Tibial artery (tissue), 4 donors: Measurements from ENCODE around the gene GDF7.
A peak's percentile ranks its signal among the peaks of the same experiment; 100 is the strongest.

ENCODE experiments used
- DNase-seq, 2 donors: peaks; one replicate each; pipeline ENCODE4 v3.0.0-alpha.2; 2019
- H3K27ac ChIP-seq, 2 donors: fragments of 200-600 bp; sonication (generic) in 1 of 2; 1 replicate in 1 of 2; 2 replicates in 1 of 2; pipeline ENCODE4 v1.5.1; 2018 to 2019; ENCODE audit warnings: mild to moderate bottlenecking in 1 of 2
- H3K27me3 ChIP-seq, 2 donors: fragments of 200-600 bp; sonication (generic) in 1 of 2; one replicate each; pipeline versions ENCODE4 v1.5.1 to v1.6.0; 2016 to 2019
- H3K36me3 ChIP-seq, 3 donors: fragments of 200-600 bp; sonication (generic) in 2 of 3; one replicate each; pipeline ENCODE4 v1.5.1; 2016 to 2019; ENCODE audit warnings: mild to moderate bottlenecking in 2 of 3
- H3K4me1 ChIP-seq, 4 donors: fragments of 200-600 bp; sonication (generic) in 2 of 4; 1 replicate in 3 of 4; 2 replicates in 1 of 4; pipeline ENCODE4 v1.5.1; 2016 to 2019
- H3K4me3 ChIP-seq, 2 donors: fragments of 200-600 bp; sonication (generic) in 1 of 2; 1 replicate in 1 of 2; 2 replicates in 1 of 2; pipeline ENCODE4 v1.5.1; 2018 to 2019; ENCODE audit warnings: mild to moderate bottlenecking in 2 of 2
- H3K9me3 ChIP-seq, 3 donors: fragments of 200-600 bp; sonication (generic) in 1 of 3; one replicate each; pipeline ENCODE4 v1.5.1; 2016 to 2019
- CTCF ChIP-seq, 2 experiments: fragments of 200-600 bp in 1 of 2; fragments of 450-650 bp in 1 of 2; IDR thresholded peaks; one replicate each; pipeline ENCODE4 v1.5.1; 2017 to 2019; ENCODE audit warnings: antibody characterized with exemption in 2 of 2, mild to moderate bottlenecking in 1 of 2, moderate library complexity in 1 of 2
- intact Hi-C: fragments of 100-400 bp; cut with DNase I; formaldehyde crosslinking; loops from one replicate; pipeline ENCODE4 v1.15.0; 2023; ENCODE audit warnings: low total_unique reads

Gene GDF7

GRCh38 chr2:20620271-20620681 is 46.7 kb upstream of the GDF7 start:
- DNase-seq: peak; percentile 27 to 62
- H3K4me1 ChIP-seq: peaks cover 16 to 63% (median 54%) of the 10 kb centered on the region in 4 donors
- no peaks in the 10 kb centered on the region for H3K9me3 ChIP-seq
- peak overlapping the region; percentile 97 to 99 for H3K27ac ChIP-seq
- peaks cover 43 to 56% (median 53%) of the 10 kb centered on the region in 3 donors for H3K36me3 ChIP-seq
- no peaks in the 10 kb centered on the region for H3K27me3 ChIP-seq
- TF ChIP-seq CTCF (IDR thresholded peaks at IDR 0.05): no peak
- H3K4me3 ChIP-seq: no peak overlapping the region
- intact Hi-C loops: no loop called here

GRCh38 chr2:20620696-20621365 is 46.1 kb upstream of the GDF7 start:
- Histone ChIP-seq H3K4me3 (no peak overlapping the region), H3K9me3 (no peaks in the 10 kb centered on the region), H3K4me1 (peaks cover 16 to 61% (median 49%) of the 10 kb centered on the region in 4 donors), H3K27ac (peak overlapping the region; percentile 97 to 99), H3K27me3 (no peaks in the 10 kb centered on the region), H3K36me3 (peaks cover 43 to 59% (median 53%) of the 10 kb centered on the region in 3 donors)
- intact Hi-C loops: no loop called here
- DNase-seq: peak; percentile 18 to 62
- no peak for TF ChIP-seq CTCF (IDR thresholded peaks at IDR 0.05)

- peaks cover 43 to 66% (median 55%) of the 10 kb centered on the region in 3 donors for H3K36me3 ChIP-seq
- TF ChIP-seq CTCF (IDR thresholded peaks at IDR 0.05): no peak
- H3K27me3 ChIP-seq: no peaks in the 10 kb centered on the region
- H3K4me3 ChIP-seq: no peak overlapping the region
- intact Hi-C loops: no loop called here
- peak; percentile 17 to 66 for DNase-seq
- H3K27ac ChIP-seq: peak overlapping the region; percentile 97 to 99
- H3K4me1 ChIP-seq: peaks cover 9 to 60% (median 44%) of the 10 kb centered on the region in 4 donors
- H3K9me3 ChIP-seq: no peaks in the 10 kb centered on the region
Observed at GRCh38 chr2:20621366-20622295, 45.3 kb upstream of the GDF7 start.

- no peak for TF ChIP-seq CTCF (IDR thresholded peaks at IDR 0.05)
- intact Hi-C loops: no loop called here
- DNase-seq: peak; percentile 19 to 53
- no peaks in the 10 kb centered on the region for H3K9me3 ChIP-seq
- H3K27ac ChIP-seq: peak overlapping the region; percentile 97 to 99
- no peaks in the 10 kb centered on the region for H3K27me3 ChIP-seq
- peaks cover 43 to 71% (median 56%) of the 10 kb centered on the region in 3 donors for H3K36me3 ChIP-seq
- H3K4me1 ChIP-seq: peaks cover 9 to 60% (median 40%) of the 10 kb centered on the region in 4 donors
- H3K4me3 ChIP-seq: no peak overlapping the region
Observed at GRCh38 chr2:20622296-20622686, 44.7 kb upstream of the GDF7 start.

- Histone ChIP-seq H3K4me1 (peaks cover 9 to 60% (median 36%) of the 10 kb centered on the region in 4 donors), H3K27me3 (no peaks in the 10 kb centered on the region), H3K36me3 (peaks cover 43 to 72% (median 56%) of the 10 kb centered on the region in 3 donors), H3K27ac (peak overlapping the region; percentile 97 to 99), H3K9me3 (no peaks in the 10 kb centered on the region), H3K4me3 (no peak overlapping the region)
- DNase-seq: peak; percentile 14 to 59
- TF ChIP-seq CTCF (IDR thresholded peaks at IDR 0.05): no peak
- intact Hi-C loops: no loop called here
Observed at GRCh38 chr2:20622731-20623130, 44.2 kb upstream of the GDF7 start.
